ENCODE measurements around the gene NFATC2.

The NFATC2 gene

DNA sequence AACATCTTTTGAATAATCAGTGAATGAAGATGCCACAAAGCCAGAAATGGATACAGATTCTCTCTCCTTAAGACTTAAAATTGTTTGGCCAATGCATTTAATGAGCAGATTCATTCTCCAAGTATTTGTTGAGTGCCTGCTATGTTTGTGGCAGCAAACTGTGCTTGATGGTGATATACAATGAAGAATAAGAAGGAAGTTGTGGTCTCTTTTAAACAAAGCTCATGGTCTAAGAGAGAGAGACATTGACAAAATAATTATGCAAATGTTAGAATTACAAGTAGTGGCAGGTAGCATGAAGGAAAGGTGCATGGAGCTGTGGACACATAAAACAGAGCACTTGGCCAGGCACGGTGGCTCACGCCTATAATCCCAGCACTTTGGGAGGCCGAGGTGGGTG is 28.3 kb downstream of the NFATC2 start:
- DNase-seq (ENCODE audit: low spot score): no peak

DNA sequence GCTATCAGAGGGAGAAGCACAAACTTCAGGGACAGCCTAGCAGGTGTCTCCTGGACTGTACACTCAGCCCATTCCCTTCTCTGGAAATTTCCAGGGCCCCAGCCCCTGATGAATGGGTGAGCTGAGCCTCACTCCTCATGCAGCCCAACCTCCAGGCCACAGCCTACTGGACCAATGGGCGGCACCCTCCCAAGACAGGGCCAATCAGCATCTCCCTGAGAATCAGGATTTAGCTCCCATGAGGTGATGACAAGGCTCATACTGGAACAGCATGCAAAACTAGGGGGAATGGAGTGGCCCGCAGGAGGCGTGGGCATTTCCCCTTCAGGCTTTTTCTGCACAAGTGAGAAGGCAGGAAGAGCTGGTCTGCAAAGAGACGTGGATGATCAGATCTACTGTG is 29.0 kb downstream of the NFATC2 start:
- DNase-seq (ENCODE audit: low spot score): no peak

- DNase-seq (ENCODE audit: low spot score): no peak
Observed at GRCh38 chr20:51512645-51513044, 29.9 kb downstream of the NFATC2 start.

DNA sequence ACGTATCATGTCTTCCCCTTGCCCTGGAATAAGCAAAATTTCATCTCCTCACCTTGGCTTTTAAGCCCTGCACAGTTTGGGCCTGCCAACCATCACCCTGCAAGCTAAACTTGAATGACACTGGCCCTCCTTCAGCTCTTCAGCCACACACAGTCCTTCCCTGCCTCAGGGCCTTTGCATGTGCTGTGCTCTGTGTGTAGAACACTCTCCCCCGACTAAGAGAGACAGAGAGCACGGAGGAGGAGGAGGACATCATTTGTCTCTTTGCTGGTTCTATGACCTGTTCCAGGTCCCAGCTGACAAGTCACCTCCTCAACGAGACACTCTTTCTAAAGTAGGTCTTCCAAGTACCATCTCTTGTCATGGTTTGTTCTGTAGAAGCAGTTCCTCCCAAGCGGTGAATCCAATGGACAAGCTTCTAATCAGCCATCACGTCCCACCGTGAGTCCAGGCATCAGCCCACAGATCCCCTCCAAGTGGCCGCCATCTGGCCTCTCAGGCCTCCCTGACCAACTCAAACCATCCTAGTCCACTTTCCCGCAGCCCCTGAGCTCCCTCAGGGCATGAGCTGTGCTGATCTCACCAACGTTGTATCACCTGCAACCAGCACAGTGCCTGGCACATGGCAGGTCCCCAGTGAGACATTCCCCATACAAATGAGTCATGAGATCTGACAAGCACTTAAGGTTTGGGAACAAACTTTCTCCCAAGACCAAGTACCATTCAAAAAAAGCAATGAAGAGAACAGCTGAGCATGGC is 30.5 kb downstream of the NFATC2 start:
- DNase-seq (ENCODE audit: low spot score): no peak

GRCh38 chr20:51510936-51511605 is 31.4 kb downstream of the NFATC2 start:
- DNase-seq (ENCODE audit: low spot score): no peak

- no peak for DNase-seq (ENCODE audit: low spot score)
Observed at GRCh38 chr20:51510169-51510568, 32.4 kb downstream of the NFATC2 start.

GRCh38 chr20:51509208-51509607 is 33.3 kb downstream of the NFATC2 start:
- DNase-seq (ENCODE audit: low spot score): no peak

- no peak for DNase-seq (ENCODE audit: low spot score)
Observed at GRCh38 chr20:51508780-51509179, 33.7 kb downstream of the NFATC2 start.

DNA sequence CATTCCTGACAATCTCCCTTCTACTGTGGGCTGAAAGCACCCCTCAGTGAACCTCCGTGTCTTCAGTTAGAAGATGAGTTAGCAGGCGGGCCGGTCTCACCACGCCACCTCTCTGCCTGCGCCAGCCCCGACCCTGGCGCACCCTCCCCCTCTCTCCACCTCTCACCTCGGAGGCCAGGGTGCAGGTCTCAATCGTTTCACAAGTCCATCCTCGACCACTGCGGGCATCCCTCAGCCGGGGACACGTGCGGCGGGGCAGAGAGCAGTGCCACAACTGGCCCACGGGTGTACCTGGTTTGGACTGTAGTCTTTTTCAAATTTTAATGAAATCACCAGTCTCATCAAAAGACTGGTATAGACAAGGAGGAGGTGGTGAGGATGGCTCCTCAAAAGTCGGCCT is 34.4 kb downstream of the NFATC2 start:
- DNase-seq (ENCODE audit: low spot score): no peak

- DNase-seq (ENCODE audit: low spot score): no peak
Observed at GRCh38 chr20:51507216-51508036, 35.1 kb downstream of the NFATC2 start.

DNA sequence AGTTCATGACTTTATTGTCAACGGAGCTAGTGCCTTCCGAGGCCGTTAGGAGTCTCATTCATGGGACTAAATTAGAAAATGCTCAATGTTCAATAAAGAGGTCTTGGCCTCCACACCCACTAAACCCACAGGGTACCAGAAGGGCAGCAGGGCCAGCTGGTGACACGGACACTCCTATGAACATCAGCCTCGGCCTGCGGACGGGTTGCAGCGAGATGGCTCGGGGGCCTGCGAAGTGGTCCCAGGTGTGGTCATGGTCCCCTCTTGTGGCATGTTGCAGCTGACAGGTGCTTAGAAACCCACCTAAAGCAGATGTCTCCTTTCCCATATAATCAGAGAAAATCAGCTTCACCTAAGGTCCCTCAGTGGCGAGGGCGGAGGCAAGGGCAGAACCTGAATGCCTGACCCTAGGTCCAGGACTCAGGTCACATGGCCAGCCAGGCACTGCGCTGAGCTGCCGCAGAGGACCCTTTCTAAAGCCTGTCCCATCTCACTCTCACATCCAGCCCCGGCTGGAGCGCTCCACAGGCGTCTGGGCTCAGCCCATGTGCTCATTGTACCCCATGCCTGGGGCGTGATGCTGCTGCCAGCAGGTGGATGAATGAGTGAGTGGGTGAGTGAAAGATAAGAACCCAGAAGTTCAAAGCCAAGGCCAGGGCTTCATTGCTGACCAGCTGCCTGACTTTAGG is 35.8 kb downstream of the NFATC2 start:
- DNase-seq (ENCODE audit: low spot score): no peak

DNA sequence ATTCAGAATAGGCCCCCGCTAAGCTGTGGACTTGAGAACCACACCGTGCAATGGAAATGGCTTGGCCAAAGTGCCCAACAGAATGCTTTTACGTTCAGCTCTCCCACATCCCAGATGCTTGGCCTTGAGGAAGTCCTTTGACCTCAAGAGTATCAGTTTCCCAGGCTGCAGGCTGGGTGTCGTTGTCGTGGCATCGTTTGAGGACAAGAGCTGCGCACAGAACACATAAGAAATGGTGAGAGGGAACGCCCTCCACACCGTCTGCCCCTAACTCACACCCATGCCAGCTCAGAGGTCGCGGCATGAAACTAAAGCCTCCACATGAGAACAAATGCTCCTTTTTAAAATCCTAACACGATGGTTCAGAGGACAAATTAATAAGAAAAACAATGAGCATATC is 37.0 kb downstream of the NFATC2 start:
- DNase-seq (ENCODE audit: low spot score): no peak

- no peak for DNase-seq (ENCODE audit: low spot score)
Observed at GRCh38 chr20:51503376-51503775, 39.1 kb downstream of the NFATC2 start.

DNA sequence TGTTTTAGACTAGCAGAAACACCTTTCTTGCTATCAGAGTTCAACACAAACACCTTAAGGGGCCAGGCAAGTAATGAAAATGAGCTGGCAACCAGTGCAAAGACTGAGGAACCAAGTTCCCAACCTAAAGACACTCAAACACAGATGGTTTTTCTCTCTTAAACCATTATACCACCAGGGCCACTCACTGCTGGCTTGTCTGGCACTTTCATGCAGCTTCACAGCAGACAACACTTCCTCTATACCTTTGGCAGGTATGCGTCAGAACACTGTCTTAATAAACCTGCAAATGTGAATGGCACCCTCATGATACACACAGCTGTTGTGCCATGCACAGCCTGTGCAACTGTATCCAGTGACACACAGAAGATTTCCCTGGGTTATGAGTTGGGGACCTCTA is 41.6 kb downstream of the NFATC2 start:
- DNase-seq (ENCODE audit: low spot score): no peak

GRCh38 chr20:51500311-51500710 is 42.2 kb downstream of the NFATC2 start:
- DNase-seq (ENCODE audit: low spot score): no peak

DNA sequence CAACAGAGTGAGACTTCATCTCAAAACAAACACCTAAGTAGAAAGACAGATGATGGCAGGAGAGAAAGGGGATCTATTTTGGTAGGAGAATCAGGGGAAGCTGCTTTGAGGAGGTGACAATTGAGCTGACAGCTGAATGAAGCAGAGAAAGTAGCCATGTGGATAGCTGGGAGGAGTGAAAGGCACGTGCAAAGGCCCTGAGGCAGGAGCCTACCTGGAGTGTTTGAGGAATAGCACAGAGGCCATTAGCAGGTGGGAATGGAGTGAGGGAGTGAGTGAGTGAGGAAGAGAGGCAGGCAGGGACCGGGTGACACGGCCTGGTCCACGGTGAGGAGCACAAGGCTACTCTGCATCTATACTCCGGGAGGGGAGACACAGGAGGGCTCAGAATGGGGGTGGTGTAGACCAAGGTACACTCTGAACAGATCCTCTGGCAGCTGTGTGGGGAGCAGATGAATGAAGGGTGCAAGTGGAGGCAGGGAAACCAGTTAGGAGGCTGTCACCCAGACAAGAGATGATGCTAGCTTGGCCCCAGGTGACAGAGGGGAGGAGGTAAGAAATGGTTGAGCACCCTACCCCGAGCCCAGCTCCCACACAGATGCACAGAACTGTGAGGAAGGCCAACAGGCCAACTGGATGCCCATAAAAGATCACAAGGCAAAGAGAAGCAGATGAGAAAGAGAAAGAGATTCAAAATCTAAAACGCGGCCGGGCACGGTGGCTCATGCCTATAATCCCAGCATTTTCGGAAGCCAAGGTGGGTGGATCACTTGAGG is 43.6 kb downstream of the NFATC2 start:
- DNase-seq (ENCODE audit: low spot score): no peak

- DNase-seq (ENCODE audit: low spot score): no peak
Observed at GRCh38 chr20:51497542-51498467, 44.7 kb downstream of the NFATC2 start.

DNA sequence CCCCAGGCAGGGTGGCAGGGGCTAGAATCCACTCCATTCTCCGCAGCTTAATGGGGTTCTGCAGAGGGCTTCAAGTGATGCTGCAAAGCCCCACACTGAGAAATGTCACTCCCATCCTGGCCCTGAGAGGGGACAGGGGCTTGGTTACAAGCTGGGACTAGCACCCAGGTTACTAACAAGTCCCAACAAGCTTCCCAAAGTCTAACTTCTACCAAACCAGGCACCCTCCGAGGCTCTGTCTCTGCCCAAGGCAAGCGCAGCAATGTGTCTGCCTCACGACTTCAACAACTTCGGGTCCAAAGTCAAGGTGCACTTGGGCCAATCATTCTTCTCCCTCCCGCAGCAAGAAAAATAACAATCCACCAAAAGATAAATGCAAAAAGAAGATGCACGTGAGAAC is 45.6 kb downstream of the NFATC2 start:
- DNase-seq (ENCODE audit: low spot score): no peak

GRCh38 chr20:51495921-51496545 is 46.5 kb downstream of the NFATC2 start:
- DNase-seq (ENCODE audit: low spot score): no peak

GRCh38 chr20:51495291-51495690 is 47.2 kb downstream of the NFATC2 start:
- DNase-seq (ENCODE audit: low spot score): no peak
